ENCODE data around the gene SMCO4.
A peak's percentile ranks its signal among the peaks of the same experiment; 100 is the strongest.

Gene SMCO4

DNA sequence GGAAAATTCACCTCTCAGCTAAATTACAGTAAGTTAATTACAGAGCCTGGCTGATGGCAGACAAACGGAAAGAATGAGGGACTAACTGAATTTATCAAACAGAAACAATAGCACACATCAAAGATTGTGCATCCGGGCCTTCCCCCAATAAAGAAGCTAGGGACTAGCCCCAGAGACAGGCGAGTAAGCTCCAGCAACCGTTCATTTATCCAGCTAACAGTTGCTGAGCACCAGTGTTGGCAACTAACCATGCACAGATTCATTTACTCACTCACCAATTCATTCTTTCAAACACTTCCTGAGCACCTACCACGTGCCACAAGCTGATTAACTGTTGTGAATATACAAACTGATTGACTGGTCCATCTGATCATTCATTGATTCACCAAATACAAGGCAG, 51.2 kb downstream of the SMCO4 start:
- H3K27ac ChIP-seq, result peak overlapping the region; percentile 97
- TF ChIP-seq, protein P1, sequence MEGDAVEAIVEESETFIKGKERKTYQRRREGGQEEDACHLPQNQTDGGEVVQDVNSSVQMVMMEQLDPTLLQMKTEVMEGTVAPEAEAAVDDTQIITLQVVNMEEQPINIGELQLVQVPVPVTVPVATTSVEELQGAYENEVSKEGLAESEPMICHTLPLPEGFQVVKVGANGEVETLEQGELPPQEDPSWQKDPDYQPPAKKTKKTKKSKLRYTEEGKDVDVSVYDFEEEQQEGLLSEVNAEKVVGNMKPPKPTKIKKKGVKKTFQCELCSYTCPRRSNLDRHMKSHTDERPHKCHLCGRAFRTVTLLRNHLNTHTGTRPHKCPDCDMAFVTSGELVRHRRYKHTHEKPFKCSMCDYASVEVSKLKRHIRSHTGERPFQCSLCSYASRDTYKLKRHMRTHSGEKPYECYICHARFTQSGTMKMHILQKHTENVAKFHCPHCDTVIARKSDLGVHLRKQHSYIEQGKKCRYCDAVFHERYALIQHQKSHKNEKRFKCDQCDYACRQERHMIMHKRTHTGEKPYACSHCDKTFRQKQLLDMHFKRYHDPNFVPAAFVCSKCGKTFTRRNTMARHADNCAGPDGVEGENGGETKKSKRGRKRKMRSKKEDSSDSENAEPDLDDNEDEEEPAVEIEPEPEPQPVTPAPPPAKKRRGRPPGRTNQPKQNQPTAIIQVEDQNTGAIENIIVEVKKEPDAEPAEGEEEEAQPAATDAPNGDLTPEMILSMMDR (conservative IDR thresholded peaks at IDR 0.05), result no peak

DNA sequence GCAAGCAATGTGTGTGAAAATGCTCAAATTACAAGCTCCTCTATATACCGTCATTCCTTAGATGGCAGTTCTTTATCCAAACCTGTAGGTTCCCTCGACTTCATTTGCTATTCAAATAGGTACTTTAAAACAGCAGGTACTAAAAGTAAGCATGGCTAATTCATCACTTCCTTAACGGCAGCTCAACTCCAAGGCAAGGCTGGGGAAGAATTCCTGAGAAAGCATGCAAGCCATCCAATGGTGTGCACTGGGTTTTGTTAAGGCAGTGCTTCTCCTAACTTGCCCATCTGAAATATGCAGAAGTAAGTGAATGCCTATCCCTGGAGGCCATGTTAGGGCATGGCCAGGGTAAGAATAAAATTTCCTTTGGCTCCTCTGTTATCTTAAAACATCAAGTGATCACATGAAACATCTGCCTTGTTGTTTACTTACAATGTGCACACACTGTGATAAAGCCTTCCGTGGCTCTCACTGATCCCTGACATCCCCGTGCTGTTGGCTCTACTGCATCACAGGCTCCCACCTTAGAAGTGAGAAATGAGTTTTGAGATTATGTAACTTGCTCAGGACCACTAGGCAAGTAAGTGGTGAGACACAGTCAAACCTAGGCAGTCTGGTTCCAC, 52.1 kb downstream of the SMCO4 start:
- TF ChIP-seq, protein P1 (conservative IDR thresholded peaks at IDR 0.05), result no peak
- peak overlapping the region; percentile 97 for H3K27ac ChIP-seq

DNA sequence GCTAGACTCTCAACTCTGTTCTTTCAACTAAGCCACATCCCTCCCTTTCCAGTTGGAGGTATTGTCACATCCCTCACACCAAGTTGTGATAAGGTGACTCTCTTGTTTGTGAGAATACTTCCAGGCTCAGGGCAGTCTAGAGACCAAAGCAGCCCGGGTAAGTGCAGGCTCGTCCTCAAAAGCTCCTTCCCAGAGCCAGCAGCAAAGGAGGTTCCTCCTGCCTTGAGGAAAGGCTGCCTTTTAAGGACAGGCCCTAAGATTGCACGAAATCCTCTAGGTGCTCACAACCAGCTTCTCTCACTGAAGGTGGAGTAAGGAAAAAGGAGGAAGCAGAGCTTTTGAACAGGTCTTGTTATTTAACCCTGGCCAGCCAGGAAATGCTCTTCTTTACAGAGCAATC, 53.4 kb downstream of the SMCO4 start:
- peak overlapping the region; percentile 97 for H3K27ac ChIP-seq
- TF ChIP-seq, protein P1 (conservative IDR thresholded peaks at IDR 0.05), result no peak

DNA sequence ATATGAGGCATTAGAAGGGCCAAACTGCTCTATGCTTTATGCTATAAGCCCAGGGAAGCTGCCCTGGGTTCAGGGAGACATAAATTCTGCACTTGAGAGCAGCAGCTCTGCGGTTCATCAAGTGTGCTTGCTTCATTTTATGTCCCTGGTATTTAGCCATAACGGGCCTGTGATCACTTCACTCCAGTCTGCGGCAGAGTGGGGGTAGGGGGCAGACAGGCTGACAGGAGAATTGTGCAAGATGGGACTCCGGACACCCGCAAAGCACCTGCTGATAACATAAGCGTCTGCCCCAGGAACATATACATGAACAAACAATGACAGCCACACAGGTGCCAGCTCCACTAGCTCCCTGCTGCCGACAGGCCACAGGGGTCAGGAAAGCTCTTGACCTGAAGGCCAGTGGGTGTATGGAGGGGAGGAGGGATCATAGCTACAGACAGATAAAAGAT, 56.1 kb downstream of the SMCO4 start:
- TF ChIP-seq, protein P1 (conservative IDR thresholded peaks at IDR 0.05), result no peak

DNA sequence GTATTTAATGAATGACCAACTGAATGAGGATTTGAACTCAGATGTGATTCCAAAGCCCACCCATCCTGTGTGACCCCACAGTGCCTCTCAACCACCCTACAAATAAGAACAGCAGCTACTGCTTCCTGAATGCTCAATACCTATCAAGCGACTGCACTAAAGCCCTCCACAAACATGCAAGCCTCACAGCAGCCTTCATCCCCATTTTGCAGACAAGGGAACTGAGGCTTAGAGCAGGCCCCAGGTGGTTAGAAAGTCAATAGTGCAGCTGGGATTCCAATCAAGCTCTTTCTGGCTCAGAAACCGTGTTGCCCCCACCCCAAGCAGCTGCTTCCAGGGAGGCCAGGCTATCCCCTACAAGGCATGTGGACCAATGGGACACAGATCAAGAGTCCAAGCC, 57.2 kb downstream of the SMCO4 start:
- H3K27ac ChIP-seq, result peak overlapping the region; percentile 97; the same call in 1 of the 2 replicates
- TF ChIP-seq, protein P1 (conservative IDR thresholded peaks at IDR 0.05), result no peak

More for the DNA sequence above, 56.1 kb downstream of the SMCO4 start:
- H3K27ac ChIP-seq, result peak overlapping the region; percentile 97; the same call in 1 of the 2 replicates

DNA sequence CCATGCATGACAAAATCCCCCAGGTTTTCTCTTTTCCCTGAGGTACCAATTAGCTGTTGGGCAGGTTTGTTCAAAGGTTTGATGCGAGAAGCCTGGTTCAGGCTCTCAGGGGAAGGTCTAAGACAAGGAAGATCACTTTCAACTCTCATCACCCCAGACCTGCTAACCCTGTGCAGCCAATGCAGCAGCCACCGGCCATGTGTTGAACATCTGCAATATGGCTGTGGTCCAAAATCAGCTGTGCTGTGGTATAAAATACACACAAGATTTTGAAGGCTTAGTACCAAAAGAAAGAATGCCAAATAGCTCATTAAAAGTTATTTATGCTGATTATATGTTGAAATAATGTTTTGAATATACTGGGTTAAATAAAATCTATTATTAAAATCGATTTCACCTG, 58.5 kb downstream of the SMCO4 start:
- TF ChIP-seq, protein P1 (conservative IDR thresholded peaks at IDR 0.05), result no peak

DNA sequence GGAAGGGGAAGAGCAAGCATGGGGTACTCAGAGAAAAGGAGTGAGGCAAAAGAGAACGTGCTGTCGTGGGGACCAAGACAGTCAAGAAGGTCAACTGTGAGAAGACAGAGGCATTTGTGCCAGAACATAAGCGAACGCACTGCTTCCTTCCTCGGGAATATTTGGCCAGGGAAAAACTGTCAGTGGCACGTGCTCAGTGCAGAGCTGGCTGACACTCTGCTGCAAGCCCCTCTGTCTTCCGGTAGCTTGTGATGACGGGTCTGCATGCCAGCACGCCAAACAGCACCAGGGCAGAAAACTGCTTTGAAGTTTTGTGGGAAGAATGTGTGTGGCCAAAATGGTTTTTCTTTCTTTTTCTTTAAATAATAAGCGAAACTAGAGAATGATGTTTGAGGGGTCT, 60.6 kb downstream of the SMCO4 start:
- TF ChIP-seq, protein P1 (conservative IDR thresholded peaks at IDR 0.05), result no peak
- peak overlapping the region; percentile 97 for H3K27ac ChIP-seq

More for the DNA sequence above, 58.5 kb downstream of the SMCO4 start:
- peak overlapping the region; percentile 97 for H3K27ac ChIP-seq
